NCI-H510A treated with DMSO at 0.1 percent for 48 hours (cell line): ENCODE measurements around the gene MEAF6.
A peak's percentile ranks its signal among the peaks of the same experiment; 100 is the strongest.
"Not testable (repeated sequence)": the region's sequence is repeated elsewhere in the genome, so short reads cannot be mapped to it uniquely, and the experiment has no call there.

Experiments
- DNase-seq: peaks from one replicate; lab custom pipeline; 2025; lab: John Stamatoyannopoulos, UW

The MEAF6 gene

GRCh38 chr1:37532418-37533156 is 18.0 kb upstream of the MEAF6 start:
- not testable (repeated sequence) for DNase-seq

GRCh38 chr1:37529888-37530287 is 15.3 kb upstream of the MEAF6 start:
- DNase-seq, result not testable (repeated sequence)

- no peak for DNase-seq
Observed at GRCh38 chr1:37519613-37520012, 5.0 kb upstream of the MEAF6 start.

GRCh38 chr1:37518929-37519328 is 4.4 kb upstream of the MEAF6 start:
- DNase-seq, result not testable (repeated sequence)

- not testable (repeated sequence) for DNase-seq
Observed at GRCh38 chr1:37518241-37518640, 3.7 kb upstream of the MEAF6 start.

GRCh38 chr1:37517569-37517968 is 3.0 kb upstream of the MEAF6 start:
- no peak for DNase-seq

GRCh38 chr1:37515185-37516034 is 844 bp upstream of the MEAF6 start:
- DNase-seq, result peak; percentile 100

- peak; percentile 100 for DNase-seq
Observed at GRCh38 chr1:37513795-37514349, 694 bp downstream of the MEAF6 start.

- DNase-seq, result peak; percentile 87
Observed at GRCh38 chr1:37509181-37509580, 5.4 kb downstream of the MEAF6 start.

GRCh38 chr1:37506740-37507139 is 7.8 kb downstream of the MEAF6 start:
- no peak for DNase-seq

GRCh38 chr1:37502791-37503190 is 11.8 kb downstream of the MEAF6 start:
- DNase-seq, result not testable (repeated sequence)

- DNase-seq, result no peak
Observed at GRCh38 chr1:37502104-37502503, 12.5 kb downstream of the MEAF6 start.

GRCh38 chr1:37501661-37502060 is 12.9 kb downstream of the MEAF6 start:
- no peak for DNase-seq

- DNase-seq, result peak; percentile 84
Observed at GRCh38 chr1:37498872-37499617, 15.5 kb downstream of the MEAF6 start.

GRCh38 chr1:37497832-37498231 is 16.7 kb downstream of the MEAF6 start:
- peak; percentile 100 for DNase-seq

GRCh38 chr1:37495875-37496274 is 18.7 kb downstream of the MEAF6 start:
- no peak for DNase-seq

GRCh38 chr1:37493336-37494098 is 21.0 kb downstream of the MEAF6 start:
- DNase-seq, result no peak

- DNase-seq, result no peak
Observed at GRCh38 chr1:37487619-37487984, 27.0 kb downstream of the MEAF6 start.

GRCh38 chr1:37486680-37487618 is 27.6 kb downstream of the MEAF6 start:
- DNase-seq, result peak; percentile 99
